Adrenal gland (tissue), 5 donors: Measurements from ENCODE around the gene MAP4.

Experiments
- CTCF ChIP-seq, 6 experiments: fragments of 450-650 bp in 4 of 6; fragments of 200-600 bp in 2 of 6; sonication (generic) in 1 of 6; IDR thresholded peaks; 1 replicate in 5 of 6; 2 replicates in 1 of 6; pipeline versions ENCODE4 v1.5.1 to v1.8.0; 2016 to 2021; ENCODE audit warnings: antibody characterized with exemption in 6 of 6, mild to moderate bottlenecking in 2 of 6, moderate library complexity in 1 of 6
- POLR2A ChIP-seq, 2 donors: fragments of 450-650 bp; IDR thresholded peaks; one replicate each; pipeline ENCODE4 v1.6.1; 2017; ENCODE audit warnings: antibody characterized with exemption in 2 of 2, mild to moderate bottlenecking in 2 of 2, moderate library complexity in 1 of 2
- donor health status: DM: no; HTN: no; CAD: no.

GRCh38 chr3:47978386-47978785, 37.8 kb downstream of the MAP4 start:
- TF ChIP-seq CTCF (IDR thresholded peaks at IDR 0.05) (no peak), POLR2A (IDR thresholded peaks at IDR 0.05) (no peak)
